GOT3 (cell line): ENCODE data around the gene TBX3.

Source experiments
- DNase-seq: peaks from one replicate; lab custom pipeline; 2025; ENCODE audit warnings: mixed read lengths; lab: John Stamatoyannopoulos, UW

TBX3 gene

GRCh38 chr12:114696443-114697242 lies 12.7 kb upstream of the TBX3 start:
- DNase-seq, result no peak

- no peak for DNase-seq
Observed at GRCh38 chr12:114695305-114695592, 11.3 kb upstream of the TBX3 start.

GRCh38 chr12:114694436-114695304 lies 10.7 kb upstream of the TBX3 start:
- no peak for DNase-seq

GRCh38 chr12:114693532-114693931 lies 9.6 kb upstream of the TBX3 start:
- DNase-seq, result no peak

- DNase-seq, result no peak
Observed at GRCh38 chr12:114693059-114693531, 9.1 kb upstream of the TBX3 start.

- DNase-seq, result no peak
Observed at GRCh38 chr12:114692186-114693058, 8.4 kb upstream of the TBX3 start.

GRCh38 chr12:114691763-114692185 lies 7.8 kb upstream of the TBX3 start:
- DNase-seq, result no peak

- DNase-seq, result no peak
Observed at GRCh38 chr12:114691196-114691595, 7.2 kb upstream of the TBX3 start.

- no peak for DNase-seq
Observed at GRCh38 chr12:114690267-114691135, 6.5 kb upstream of the TBX3 start.

GRCh38 chr12:114689075-114689994 lies 5.4 kb upstream of the TBX3 start:
- no peak for DNase-seq

GRCh38 chr12:114688256-114688845 lies 4.4 kb upstream of the TBX3 start:
- no peak for DNase-seq

GRCh38 chr12:114687802-114688201 lies 3.8 kb upstream of the TBX3 start:
- no peak for DNase-seq

- no peak for DNase-seq
Observed at GRCh38 chr12:114686773-114687500, 3.0 kb upstream of the TBX3 start.

GRCh38 chr12:114686426-114686772 lies 2.4 kb upstream of the TBX3 start:
- no peak for DNase-seq

GRCh38 chr12:114685869-114686268 lies 1.9 kb upstream of the TBX3 start:
- no peak for DNase-seq

GRCh38 chr12:114685320-114685781 lies 1.4 kb upstream of the TBX3 start:
- DNase-seq, result no peak

- no peak for DNase-seq
Observed at GRCh38 chr12:114684870-114685273, 897 bp upstream of the TBX3 start.

- DNase-seq, result no peak
Observed at GRCh38 chr12:114683709-114684097, 272 bp downstream of the TBX3 start.
